SH-SY5Y (cell line): ENCODE results near the gene DHDH.

ENCODE experiments used
- GATA2 ChIP-seq: IDR thresholded peaks from 2 replicates; pipeline ENCODE4 v1.6.1; 2011; ENCODE audit warnings: mild to moderate bottlenecking, low read depth, low read length
- GATA3 ChIP-seq: IDR thresholded peaks from 2 replicates; pipeline ENCODE4 v1.6.1; 2011; ENCODE audit warnings: low read depth, mild to moderate bottlenecking, low read length, moderate library complexity

DNA sequence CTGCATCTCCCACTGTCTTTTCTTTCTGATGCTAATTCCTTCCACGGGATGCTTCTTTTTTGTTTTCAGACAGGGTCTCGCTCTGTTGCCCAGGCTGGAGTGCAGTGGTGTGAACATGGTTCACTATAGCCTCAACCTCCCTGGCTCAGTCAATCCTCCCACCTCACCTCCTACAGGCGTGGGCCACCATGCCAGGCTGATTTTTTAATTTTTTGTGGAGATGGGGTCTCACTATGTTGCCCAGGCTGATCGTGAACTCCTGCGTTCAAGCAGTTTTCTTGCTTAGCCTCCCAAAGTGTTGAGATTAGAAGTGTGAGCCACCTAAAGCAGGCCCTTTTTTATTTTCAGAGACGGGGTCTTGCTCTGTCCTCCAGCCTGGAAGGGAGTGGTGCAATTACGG is 54.8 kb downstream of the DHDH start:
- TF ChIP-seq GATA2 = no peak
- TF ChIP-seq GATA3 = no peak
